Naive B cell (primary cell): ENCODE results near the gene CCDC61. TPM values are rescaled to one million over a fixed set of nuclear protein-coding genes. Genes with fewer than 3 reads are reported as not detected.

Source experiments
- ATAC-seq, 2 donors: fragments of 150-1000 bp; cut with Tn5 transposase; 2 replicates each; pipeline ENCODE4 v1.10.0; 2021; ENCODE audit warnings: low read depth in 2 of 2, mild to moderate bottlenecking in 2 of 2, moderate library complexity in 2 of 2
- DNase-seq: peaks from one replicate; pipeline ENCODE4 v3.0.0; 2022
- H3K27ac Mint-ChIP-seq, 6 donors: one replicate each; pipeline ENCODE4 v1.8.0; 2020 to 2022; ENCODE audit warnings: mild to moderate bottlenecking in 6 of 6, mixed read lengths in 6 of 6, moderate library complexity in 5 of 6, inconsistent platforms in 2 of 6
- H3K27me3 Mint-ChIP-seq, 3 donors: one replicate each; pipeline ENCODE4 v1.8.0; 2021 to 2022; ENCODE audit warnings: mixed read lengths in 3 of 3, mild to moderate bottlenecking in 1 of 3
- H3K36me3 Mint-ChIP-seq, 2 donors: one replicate each; pipeline ENCODE4 v1.8.0; 2020 to 2022; ENCODE audit warnings: mixed read lengths in 2 of 2, inconsistent platforms in 1 of 2, mild to moderate bottlenecking in 1 of 2
- H3K4me1 Mint-ChIP-seq, 3 donors: one replicate each; pipeline ENCODE4 v1.8.0; 2020 to 2022; ENCODE audit warnings: mixed read lengths in 3 of 3, inconsistent platforms in 1 of 3, mild to moderate bottlenecking in 1 of 3, moderate library complexity in 1 of 3
- H3K4me3 Mint-ChIP-seq, 8 donors: one replicate each; pipeline ENCODE4 v1.8.0; 2020 to 2022; ENCODE audit warnings: mild to moderate bottlenecking in 8 of 8, mixed read lengths in 8 of 8, moderate library complexity in 8 of 8, inconsistent platforms in 2 of 8
- H3K9me3 Mint-ChIP-seq, 7 donors: one replicate each; pipeline ENCODE4 v1.8.0; 2020 to 2022; ENCODE audit warnings: mixed read lengths in 7 of 7, mild to moderate bottlenecking in 5 of 7, inconsistent platforms in 2 of 7, moderate library complexity in 1 of 7
- polyA plus RNA-seq, 6 donors: library from polyadenylated mRNA; unstranded; fragments of 300-500 nt; fragmentation: Illumina TruSeq; gene quantifications; one replicate each; pipeline ENCODE4 v1.2.3, GENCODE V29; 2021; ENCODE audit warnings: low read depth in 6 of 6

CCDC61 gene
- polyA plus RNA-seq: 10 to 100 TPM in 1 of 6 donors, 1 to 10 TPM in 5; 4.9 to 11.9 (median 7.7) TPM

GRCh38 chr19:45994998-45995714, at the start of gene CCDC61:
Gene CCDC61, plus strand, starts transcription at chr19:45995467. Its CDS starts 7,552 bp downstream, at chr19:46003019.
- Mint-ChIP-seq H3K27me3 (peaks cover 12 to 25% (median 22%) of the 10 kb centered on the region in 3 donors), H3K36me3 (peaks cover 6 to 22% of the 10 kb centered on the region in 2 donors), H3K9me3 (peaks cover 0 to 2% (median 0%) of the 10 kb centered on the region in 7 donors), H3K4me3 (peak within 1 kb of the TSS in 1 of 8 donors; percentile 37), H3K4me1 (peaks cover 15 to 32% (median 20%) of the 10 kb centered on the region in 3 donors), H3K27ac (peak within 1 kb of the TSS in 1 of 6 donors; percentile 50)
- DNase-seq (peak; percentile 99), ATAC-seq (peak; percentile 91 to 93)

- Mint-ChIP-seq H3K27me3 (peaks cover 36% of the 10 kb centered on the region in 3 donors), H3K4me1 (peaks cover under 1 to 7% (median under 1%) of the 10 kb centered on the region in 3 donors), H3K27ac (no peak overlapping the region), H3K4me3 (no peak overlapping the region), H3K9me3 (peaks cover 0 to 11% (median 4%) of the 10 kb centered on the region in 7 donors), H3K36me3 (no peaks in the 10 kb centered on the region)
- DNase-seq (no peak), ATAC-seq (no peak)
Measured at GRCh38 chr19:45947926-45948325, 47.3 kb upstream of the CCDC61 start.

- ATAC-seq (no peak), DNase-seq (no peak)
- Mint-ChIP-seq H3K4me3 (peak overlapping the region in 5 of 8 donors; percentile 8 to 72 (median 62)), H3K9me3 (peaks cover 7 to 21% (median 12%) of the 10 kb centered on the region in 7 donors), H3K4me1 (peaks cover 5 to 12% (median 5%) of the 10 kb centered on the region in 3 donors), H3K27me3 (peaks cover 42 to 48% (median 46%) of the 10 kb centered on the region in 3 donors), H3K36me3 (peaks cover 9 to 20% of the 10 kb centered on the region in 2 donors), H3K27ac (peak overlapping the region in 1 of 6 donors; percentile 43)
Measured at GRCh38 chr19:45952341-45952685, 43.0 kb upstream of the CCDC61 start.

- peaks cover 7 to 21% (median 12%) of the 10 kb centered on the region in 7 donors for H3K9me3 Mint-ChIP-seq
- peaks cover 9 to 20% of the 10 kb centered on the region in 2 donors for H3K36me3 Mint-ChIP-seq
- no peak for DNase-seq
- peaks cover 42 to 46% (median 44%) of the 10 kb centered on the region in 3 donors for H3K27me3 Mint-ChIP-seq
- H3K4me1 Mint-ChIP-seq: peaks cover 5 to 12% (median 5%) of the 10 kb centered on the region in 3 donors
- no peak overlapping the region for H3K27ac Mint-ChIP-seq
- peak; percentile 55 to 61 for ATAC-seq
- peak overlapping the region; percentile 49 to 79 (median 70) for H3K4me3 Mint-ChIP-seq
Measured at GRCh38 chr19:45952686-45953505, 42.4 kb upstream of the CCDC61 start.

- Mint-ChIP-seq H3K9me3 (peaks cover 7 to 21% (median 12%) of the 10 kb centered on the region in 7 donors), H3K27me3 (peaks cover 44 to 51% (median 47%) of the 10 kb centered on the region in 3 donors), H3K36me3 (peaks cover 9 to 27% of the 10 kb centered on the region in 2 donors), H3K27ac (peak overlapping the region in 1 of 6 donors; percentile 77), H3K4me3 (peak overlapping the region in 4 of 8 donors; percentile 32 to 72 (median 61)), H3K4me1 (peaks cover 5 to 12% (median 5%) of the 10 kb centered on the region in 3 donors)
- ATAC-seq (no peak), DNase-seq (no peak)
Measured at GRCh38 chr19:45953676-45954075, 41.6 kb upstream of the CCDC61 start.

- Mint-ChIP-seq H3K36me3 (peaks cover 9 to 32% of the 10 kb centered on the region in 2 donors), H3K4me3 (peak overlapping the region in 1 of 8 donors; percentile 53), H3K4me1 (peaks cover 5 to 12% (median 5%) of the 10 kb centered on the region in 3 donors), H3K27me3 (peaks cover 44 to 51% (median 47%) of the 10 kb centered on the region in 3 donors), H3K27ac (peak overlapping the region in 1 of 6 donors; percentile 77), H3K9me3 (peaks cover 7 to 25% (median 12%) of the 10 kb centered on the region in 7 donors)
- ATAC-seq (no peak), DNase-seq (no peak)
Measured at GRCh38 chr19:45954156-45954555, 41.1 kb upstream of the CCDC61 start.

- Mint-ChIP-seq H3K9me3 (peaks cover 7 to 25% (median 12%) of the 10 kb centered on the region in 7 donors), H3K4me1 (peaks cover 11 to 15% (median 11%) of the 10 kb centered on the region in 3 donors), H3K36me3 (peaks cover 9 to 42% of the 10 kb centered on the region in 2 donors), H3K4me3 (no peak overlapping the region), H3K27ac (no peak overlapping the region), H3K27me3 (peaks cover 52 to 59% (median 56%) of the 10 kb centered on the region in 3 donors)
- ATAC-seq (no peak), DNase-seq (no peak)
Measured at GRCh38 chr19:45955905-45956608, 39.2 kb upstream of the CCDC61 start.

- peaks cover 4 to 7% (median 7%) of the 10 kb centered on the region in 3 donors for H3K4me1 Mint-ChIP-seq
- H3K36me3 Mint-ChIP-seq: peaks cover 9 to 47% of the 10 kb centered on the region in 2 donors
- no peak overlapping the region for H3K4me3 Mint-ChIP-seq
- ATAC-seq: no peak
- H3K27ac Mint-ChIP-seq: peak overlapping the region in 1 of 6 donors; percentile 54
- peaks cover 50 to 69% (median 68%) of the 10 kb centered on the region in 3 donors for H3K27me3 Mint-ChIP-seq
- H3K9me3 Mint-ChIP-seq: peaks cover 5 to 16% (median 12%) of the 10 kb centered on the region in 7 donors
- DNase-seq: no peak
Measured at GRCh38 chr19:45958320-45958719, 36.9 kb upstream of the CCDC61 start.

- Mint-ChIP-seq H3K36me3 (peaks cover 9 to 40% of the 10 kb centered on the region in 2 donors), H3K27me3 (peaks cover 46 to 69% (median 67%) of the 10 kb centered on the region in 3 donors), H3K27ac (peak overlapping the region in 1 of 6 donors; percentile 62), H3K4me1 (peaks cover 3 to 6% (median 6%) of the 10 kb centered on the region in 3 donors), H3K4me3 (no peak overlapping the region), H3K9me3 (peaks cover under 1 to 15% (median 10%) of the 10 kb centered on the region in 7 donors)
- ATAC-seq (no peak), DNase-seq (no peak)
Measured at GRCh38 chr19:45958769-45959516, 36.3 kb upstream of the CCDC61 start.

- Mint-ChIP-seq H3K9me3 (peaks cover 0 to 13% (median 10%) of the 10 kb centered on the region in 7 donors), H3K4me3 (no peak overlapping the region), H3K36me3 (peaks cover 9 to 39% of the 10 kb centered on the region in 2 donors), H3K27me3 (peaks cover 49 to 66% (median 63%) of the 10 kb centered on the region in 3 donors), H3K27ac (no peak overlapping the region), H3K4me1 (peaks cover 3 to 6% (median 6%) of the 10 kb centered on the region in 3 donors)
- DNase-seq: no peak
- ATAC-seq: no peak
Measured at GRCh38 chr19:45959517-45960025, 35.7 kb upstream of the CCDC61 start.

GRCh38 chr19:45960595-45961235, 34.6 kb upstream of the CCDC61 start:
- ATAC-seq (peak in 1 of 2 donors; percentile 34), DNase-seq (no peak)
- H3K4me1 Mint-ChIP-seq: peaks cover 3 to 6% (median 6%) of the 10 kb centered on the region in 3 donors
- H3K27me3 Mint-ChIP-seq: peaks cover 46 to 67% (median 58%) of the 10 kb centered on the region in 3 donors
- peaks cover 0 to 5% (median 2%) of the 10 kb centered on the region in 7 donors for H3K9me3 Mint-ChIP-seq
- peaks cover 0 to 29% of the 10 kb centered on the region in 2 donors for H3K36me3 Mint-ChIP-seq
- H3K27ac Mint-ChIP-seq: no peak overlapping the region
- peak overlapping the region in 1 of 8 donors; percentile 38 for H3K4me3 Mint-ChIP-seq
